ELF-1 (cell line): ENCODE data around the gene DELE1.

ENCODE experiments used
- DNase-seq: peaks from one replicate; pipeline ENCODE4 v3.0.0-alpha.2; 2016; ENCODE audit warnings: low read depth, low spot score

Gene DELE1

DNA sequence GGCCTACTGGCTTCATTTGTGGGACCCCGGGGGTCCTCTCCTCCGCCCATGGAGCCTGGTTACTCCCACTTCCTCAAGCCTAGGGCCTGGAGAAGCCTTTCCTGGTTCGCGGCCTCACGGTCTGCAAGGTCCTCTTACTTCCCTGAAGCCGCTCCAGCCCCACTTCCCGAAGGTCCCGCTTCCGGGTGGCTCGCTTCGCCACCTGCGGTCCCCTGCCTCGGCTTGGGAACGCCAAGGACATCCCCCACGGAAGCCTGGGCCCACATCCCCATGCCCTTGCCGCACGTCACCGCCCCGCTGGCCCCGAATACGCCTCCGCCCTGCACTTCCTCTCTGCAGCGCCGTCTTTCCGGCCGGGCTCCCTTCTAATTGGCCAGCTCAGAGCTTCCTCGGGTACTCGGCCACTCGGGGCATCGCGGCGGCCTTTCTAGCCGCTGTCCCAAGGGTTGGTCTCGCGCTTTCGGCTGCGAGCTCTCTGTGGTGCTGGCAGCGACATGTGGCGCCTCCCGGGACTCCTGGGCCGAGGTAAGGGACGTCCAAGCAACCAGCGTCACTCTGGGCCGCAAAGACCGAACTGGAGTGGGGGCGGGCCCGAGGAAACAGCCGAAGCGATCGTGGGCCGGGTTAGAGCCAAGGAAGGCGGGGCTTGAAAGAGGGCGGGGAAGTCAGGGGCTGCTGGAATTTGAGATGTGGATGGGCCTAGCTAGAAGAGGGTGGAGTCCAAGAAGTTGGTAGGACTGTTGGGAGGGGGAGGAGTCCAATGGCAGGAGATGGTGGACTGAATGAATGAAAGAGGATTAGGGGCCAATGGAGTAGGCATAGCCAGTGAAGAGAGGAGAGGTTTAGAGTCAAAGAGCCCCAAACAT lies at the start of gene DELE1:
Gene DELE1 (plus strand): TSS at position 424 of the 866 bp plus-strand sequence. CDS start 71 bp downstream, at position 495.
- peak; percentile 96 for DNase-seq

DNA sequence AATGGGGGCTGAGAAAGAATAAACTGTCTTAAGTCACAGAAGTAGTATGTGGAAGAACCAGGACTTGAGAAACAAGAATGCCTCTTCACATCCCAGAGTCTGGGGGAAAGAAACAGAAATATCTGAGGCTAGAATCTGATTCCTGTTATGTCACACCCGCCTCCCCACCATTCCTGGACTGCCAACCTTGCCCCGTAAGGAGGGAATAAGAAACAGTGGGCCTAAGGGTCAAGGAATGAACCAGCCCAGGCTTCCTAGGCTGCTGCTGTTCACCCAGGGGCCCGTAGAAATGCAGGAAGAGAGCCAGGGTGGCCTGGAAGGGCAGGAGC lies 49.8 kb upstream of the DELE1 start:
- no peak for DNase-seq

DNA sequence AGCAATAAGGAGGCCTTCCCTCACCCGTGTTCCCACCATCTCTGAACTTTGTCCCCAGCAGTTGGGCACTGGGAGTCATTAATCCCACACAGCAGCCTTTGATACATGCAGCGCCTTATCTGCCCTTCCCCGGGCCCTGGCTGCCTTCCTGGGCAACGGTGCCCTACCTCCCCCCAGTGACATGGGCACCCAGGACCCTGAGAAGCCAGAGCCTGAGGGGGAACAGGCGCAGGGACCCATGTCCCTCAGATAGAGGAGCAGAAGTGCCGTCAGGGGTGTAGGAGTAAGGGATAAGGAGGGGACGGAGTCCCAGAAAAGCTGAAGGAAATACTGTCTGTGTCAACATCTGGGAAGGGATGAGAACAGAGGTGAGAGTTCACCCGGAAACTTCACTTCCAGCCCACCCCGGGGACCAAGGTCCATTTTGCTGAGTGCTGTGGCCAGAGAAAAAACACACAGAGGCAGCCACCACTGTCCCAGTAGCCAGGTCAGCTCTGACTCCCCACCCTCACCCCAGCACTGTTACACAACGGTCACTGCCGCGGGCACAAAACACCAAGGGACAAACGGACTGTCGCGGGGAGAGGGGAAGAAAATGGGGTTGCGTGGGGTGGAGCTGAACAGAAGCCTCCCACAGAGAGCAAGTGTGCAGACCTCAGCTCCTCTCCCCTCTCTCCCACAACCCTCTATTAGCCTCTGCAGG lies 49.3 kb upstream of the DELE1 start:
- no peak for DNase-seq

DNA sequence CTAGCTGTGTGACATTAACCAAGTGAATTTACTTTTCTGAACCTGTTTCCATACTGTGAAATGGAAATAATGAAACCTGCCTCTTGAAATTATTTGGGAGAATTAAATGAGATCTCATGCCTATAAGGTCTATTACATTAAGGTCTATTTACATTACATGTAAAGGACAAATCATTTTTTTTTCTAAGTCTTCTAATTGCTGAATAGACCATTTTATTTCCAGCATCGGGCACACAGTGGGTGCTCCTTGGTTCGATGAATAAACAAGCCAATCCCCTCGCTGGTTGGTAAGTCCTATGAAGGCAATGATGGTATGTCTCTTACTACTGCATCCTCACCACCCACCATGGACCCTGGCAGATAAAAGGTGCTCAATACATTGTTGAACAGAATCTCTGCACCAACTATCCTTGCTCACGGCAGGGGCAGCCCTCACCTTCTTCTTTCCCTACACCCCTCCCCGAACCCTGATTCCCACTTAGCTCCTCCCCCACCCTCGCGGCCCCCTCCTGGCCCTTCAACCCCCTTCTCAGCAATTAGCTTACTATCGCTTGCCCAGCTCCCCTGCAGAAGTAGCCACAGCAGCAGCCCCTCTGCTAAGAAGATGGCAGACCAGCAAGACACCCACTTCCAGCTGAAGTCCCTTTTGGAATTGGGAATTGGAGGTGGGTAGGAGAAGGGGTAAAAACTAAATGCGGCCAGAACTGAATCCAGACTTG lies 48.5 kb upstream of the DELE1 start:
- DNase-seq: no peak

DNA sequence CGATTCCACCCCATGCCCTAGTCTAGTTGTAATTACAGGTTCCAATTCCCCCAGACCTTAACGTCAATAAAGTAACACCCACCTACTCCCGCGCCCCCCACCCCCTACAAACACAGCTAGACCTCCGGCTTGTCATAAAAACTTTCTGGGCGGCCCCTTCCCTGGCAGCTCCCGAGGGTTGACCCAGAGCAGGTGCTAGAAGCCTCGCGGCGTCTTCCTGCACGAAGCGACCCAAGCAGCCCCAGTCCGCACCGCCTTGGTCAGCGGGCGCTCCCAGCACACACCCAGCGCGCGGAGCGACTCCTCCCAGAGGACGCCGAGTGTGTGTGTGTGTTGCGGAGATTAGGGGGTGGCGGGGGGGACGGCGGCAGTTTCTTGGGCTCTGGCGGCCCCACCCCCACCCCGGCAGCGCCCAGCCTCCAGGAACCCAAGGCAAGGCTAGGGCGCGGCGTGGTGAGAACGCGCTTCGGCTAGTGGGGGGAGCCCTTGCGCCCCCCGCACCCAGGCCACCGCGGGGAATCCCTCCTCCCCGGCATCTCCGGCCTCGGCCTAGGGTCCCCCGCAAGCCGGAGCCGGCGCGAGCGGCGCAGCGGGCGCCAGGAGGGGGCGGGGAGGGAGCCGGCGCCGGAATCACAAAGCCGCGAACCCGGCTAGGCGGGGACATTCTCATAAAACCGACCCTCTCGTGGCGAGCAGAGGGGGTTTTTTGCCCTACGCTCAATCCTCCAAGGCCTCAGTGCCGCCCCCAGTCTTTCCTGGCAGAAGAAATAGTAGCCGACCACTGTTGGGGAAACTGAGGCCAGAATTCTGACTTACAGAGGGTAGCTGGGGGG lies 47.7 kb upstream of the DELE1 start:
- DNase-seq: peak; percentile 63

- peak; percentile 66 for DNase-seq
These were observed 46.9 kb upstream of the DELE1 start for GRCh38 chr5:141876628-141877355.

DNA sequence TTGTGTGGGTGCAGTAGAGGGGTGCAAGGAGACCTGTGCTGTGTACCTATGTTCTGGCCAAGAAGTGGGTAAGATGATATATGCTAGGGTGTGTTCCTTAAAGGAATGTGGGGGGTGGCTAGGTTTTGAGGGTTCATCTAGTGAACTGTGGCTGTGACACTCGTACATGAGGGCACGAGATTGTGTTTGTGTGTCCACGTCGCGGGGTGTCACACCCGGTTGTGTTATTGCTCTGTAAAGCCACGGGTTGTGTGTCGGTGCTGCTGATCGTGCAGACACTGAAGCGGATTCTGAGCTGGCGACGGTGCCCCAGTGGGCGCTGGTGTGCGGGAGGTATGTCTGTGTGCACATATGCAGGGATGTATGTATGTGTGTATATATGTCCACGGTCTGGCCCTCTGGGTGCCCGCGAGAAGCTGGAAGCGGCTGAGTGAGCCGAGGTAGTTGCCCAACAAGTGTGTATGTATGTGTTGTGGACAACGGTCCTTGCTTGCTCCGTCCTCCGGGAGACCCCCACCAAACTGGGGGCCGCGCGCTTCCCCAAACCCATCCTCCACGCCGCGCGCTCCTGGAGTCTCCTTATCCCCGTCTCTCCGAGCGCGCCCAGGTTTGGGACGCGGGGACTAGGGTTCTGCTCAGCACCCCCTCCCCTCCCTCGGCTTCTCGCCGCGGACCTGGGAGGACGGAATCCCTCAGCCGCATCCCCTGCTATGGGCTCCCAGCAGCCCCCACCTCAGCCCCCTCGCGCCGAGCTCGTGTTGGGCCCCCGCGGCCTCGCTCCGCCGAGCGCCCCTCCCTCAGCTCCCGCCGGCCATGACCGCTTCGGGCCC lies 46.1 kb upstream of the DELE1 start:
- DNase-seq: peak; percentile 41

GRCh38 chr5:141878186-141878710 lies 45.4 kb upstream of the DELE1 start, which contains the start of gene PCDH1:
Gene PCDH1 (minus strand): TSS chr5:141878410. CDS start chr5:141878262, 148 bp downstream.
- no peak for DNase-seq

- peak; percentile 89 for DNase-seq
These were observed 44.8 kb upstream of the DELE1 start for GRCh38 chr5:141878711-141879425.

DNA sequence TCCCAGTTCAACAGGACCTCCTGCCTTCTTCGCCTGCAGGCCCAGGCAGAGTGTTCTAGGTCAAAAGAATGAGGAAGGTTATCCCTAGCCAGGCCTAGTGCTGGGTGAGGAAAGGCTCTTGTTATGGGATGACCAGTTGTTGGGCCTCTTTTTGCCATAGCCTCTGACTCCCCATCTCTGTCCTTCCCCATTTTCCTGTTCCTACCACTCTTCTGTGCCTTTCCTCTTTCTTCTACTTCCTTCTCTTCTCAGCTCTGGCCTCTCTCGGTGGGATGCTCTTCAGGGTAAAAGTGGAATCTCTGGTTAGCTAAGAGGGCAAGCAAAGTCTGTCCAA lies 44.3 kb upstream of the DELE1 start:
- DNase-seq: no peak

DNA sequence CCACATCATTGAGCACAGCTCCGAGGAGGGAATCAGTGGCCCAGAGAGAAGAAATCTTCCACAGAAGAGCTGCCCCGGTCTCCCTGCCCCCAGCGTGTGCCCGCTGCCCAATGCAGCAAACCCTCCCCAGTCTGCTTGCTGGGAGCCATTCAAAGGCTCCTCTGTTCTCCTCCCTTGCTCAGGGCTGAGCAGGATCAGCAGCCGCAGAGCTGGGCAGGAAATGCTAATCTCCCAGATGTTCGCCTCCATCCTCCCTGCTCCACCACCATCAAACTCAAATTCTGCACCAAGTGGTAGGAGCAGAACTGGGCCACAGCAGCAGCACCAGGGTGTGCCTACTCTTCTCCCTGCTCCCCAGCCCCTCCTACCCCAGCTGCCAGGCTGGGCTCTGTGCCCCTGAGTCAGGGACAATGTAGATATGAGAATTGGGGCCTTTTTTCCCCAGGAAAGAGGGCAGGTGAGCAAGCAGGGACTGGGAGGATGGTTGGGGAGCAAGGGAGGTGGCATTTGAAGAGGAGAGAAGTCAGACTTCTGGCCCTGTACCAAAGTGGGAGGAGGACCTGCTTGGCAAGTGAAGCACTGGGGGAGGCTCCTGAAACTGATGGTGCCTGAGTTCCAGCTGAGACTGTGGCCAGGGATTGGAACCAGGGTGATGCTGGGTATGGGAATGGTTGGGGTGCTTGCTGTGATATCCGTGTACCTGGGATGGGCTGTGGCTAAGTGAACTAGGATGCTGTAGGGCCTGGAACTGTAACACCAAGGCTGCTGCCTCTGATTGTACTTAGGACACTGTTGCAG lies 43.5 kb upstream of the DELE1 start:
- DNase-seq: no peak

- DNase-seq: peak; percentile 81
These were observed 42.5 kb upstream of the DELE1 start for GRCh38 chr5:141880961-141881801.

GRCh38 chr5:141881886-141882285 lies 41.8 kb upstream of the DELE1 start:
- peak; percentile 77 for DNase-seq

DNA sequence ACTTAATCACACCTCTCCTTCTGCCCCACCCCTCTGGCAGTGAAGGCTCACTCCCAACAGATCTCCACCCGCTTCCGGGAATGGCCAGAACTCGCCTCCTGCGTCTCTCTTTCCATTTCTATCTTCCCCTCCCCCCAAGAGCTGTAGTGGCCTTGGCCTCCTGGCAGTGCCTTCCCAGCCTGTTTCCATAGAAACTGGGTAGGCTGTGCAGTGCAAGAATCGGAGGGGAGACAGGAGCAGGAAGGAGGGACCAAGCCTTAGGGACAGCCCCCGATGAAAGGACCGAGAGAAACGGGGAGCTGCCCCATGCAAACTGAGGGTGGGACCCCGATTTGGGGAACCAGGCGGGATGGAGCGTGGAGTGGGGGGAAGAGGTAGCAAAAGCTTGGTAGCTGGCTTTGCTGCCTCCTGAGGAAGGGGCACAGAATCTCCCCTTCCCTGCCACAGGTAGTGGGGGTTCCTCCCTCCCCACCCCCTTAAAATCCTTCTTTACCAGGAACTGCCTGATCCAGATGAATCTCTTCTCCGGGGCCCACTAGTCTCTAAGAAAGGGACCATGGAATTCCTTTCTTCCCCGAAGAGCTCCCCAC lies 41.0 kb upstream of the DELE1 start:
- peak; percentile 79 for DNase-seq

DNA sequence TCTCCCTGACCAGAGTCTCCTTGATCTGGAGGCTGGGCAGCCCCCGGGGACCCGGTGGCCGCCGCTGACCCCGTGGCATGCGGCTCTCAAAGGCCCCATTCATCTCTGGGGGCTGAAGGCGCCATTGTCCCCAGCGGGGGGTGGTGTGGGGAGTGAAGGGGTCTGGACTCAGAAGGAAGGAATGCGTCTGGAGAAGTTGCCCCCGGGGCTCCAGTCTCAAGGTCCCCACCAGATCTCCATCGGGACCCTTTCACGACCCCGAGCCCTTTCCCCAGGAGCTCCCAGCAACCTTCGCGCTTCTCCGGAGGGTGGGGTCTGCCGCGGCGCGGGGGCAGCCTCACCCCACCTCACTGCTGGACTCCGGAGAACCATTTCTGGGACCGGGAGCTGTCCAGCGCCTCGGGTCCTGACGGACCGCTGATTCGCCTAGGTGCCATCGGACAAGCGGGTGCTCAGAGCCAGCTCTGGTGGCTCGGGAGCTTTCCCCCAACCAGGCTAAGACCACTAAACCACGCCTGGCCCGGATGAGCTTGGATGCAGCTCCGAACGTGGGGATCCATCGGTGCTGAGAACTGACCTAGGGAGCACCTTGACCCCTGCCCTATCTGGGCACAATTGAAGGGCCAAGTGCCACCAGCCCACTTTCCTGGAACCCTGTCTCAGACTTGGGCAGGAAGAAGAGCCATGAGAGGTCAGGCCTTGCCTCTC lies 40.3 kb upstream of the DELE1 start:
- peak; percentile 93 for DNase-seq

GRCh38 chr5:141883892-141884318 lies 39.8 kb upstream of the DELE1 start:
- no peak for DNase-seq
